Testis (tissue), 2 donors: Measurements from ENCODE around the gene INSR.

Experiments
- POLR2A ChIP-seq: fragments of 450-650 bp; IDR thresholded peaks from one replicate; pipeline ENCODE4 v1.6.1; 2017; ENCODE audit warnings: antibody characterized with exemption, mild to moderate bottlenecking, moderate library complexity
- TF ChIP-seq, protein P1 (sequence below), 3 experiments: fragments of 450-650 bp in 2 of 3; fragments of 200-600 bp in 1 of 3; sonication (generic) in 1 of 3; IDR thresholded peaks; one replicate each; pipeline ENCODE4 v1.5.1; 2016 to 2019; ENCODE audit warnings: antibody characterized with exemption in 3 of 3, mild to moderate bottlenecking in 2 of 3, moderate library complexity in 1 of 3

DNA sequence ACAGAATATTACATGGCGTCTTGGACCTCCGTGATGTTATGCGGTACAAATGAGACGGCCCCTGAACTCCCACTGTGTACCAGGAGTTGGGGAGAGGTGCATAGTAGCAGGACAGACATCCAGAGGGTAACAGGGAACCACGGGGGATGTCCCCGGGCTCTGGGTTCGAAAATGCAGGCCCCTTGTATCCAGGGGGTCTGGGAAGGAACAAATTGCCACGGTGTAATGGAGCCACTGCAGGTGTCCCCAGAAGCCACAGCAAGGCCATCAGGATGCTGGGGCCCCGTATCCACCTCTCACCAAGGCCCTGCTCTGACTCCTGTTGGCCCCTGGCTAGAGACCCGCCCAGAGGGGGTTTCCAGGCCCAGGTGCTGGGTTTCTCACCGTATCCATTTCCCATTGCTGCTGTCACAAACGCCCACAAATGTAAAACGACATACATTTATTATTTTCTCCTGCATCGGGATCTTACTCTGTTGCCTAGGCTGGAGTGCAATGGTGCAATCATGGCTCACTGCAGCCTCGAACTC is 77.8 kb downstream of the INSR start:
- TF ChIP-seq, protein P1, sequence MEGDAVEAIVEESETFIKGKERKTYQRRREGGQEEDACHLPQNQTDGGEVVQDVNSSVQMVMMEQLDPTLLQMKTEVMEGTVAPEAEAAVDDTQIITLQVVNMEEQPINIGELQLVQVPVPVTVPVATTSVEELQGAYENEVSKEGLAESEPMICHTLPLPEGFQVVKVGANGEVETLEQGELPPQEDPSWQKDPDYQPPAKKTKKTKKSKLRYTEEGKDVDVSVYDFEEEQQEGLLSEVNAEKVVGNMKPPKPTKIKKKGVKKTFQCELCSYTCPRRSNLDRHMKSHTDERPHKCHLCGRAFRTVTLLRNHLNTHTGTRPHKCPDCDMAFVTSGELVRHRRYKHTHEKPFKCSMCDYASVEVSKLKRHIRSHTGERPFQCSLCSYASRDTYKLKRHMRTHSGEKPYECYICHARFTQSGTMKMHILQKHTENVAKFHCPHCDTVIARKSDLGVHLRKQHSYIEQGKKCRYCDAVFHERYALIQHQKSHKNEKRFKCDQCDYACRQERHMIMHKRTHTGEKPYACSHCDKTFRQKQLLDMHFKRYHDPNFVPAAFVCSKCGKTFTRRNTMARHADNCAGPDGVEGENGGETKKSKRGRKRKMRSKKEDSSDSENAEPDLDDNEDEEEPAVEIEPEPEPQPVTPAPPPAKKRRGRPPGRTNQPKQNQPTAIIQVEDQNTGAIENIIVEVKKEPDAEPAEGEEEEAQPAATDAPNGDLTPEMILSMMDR (IDR thresholded peaks at IDR 0.05) = no peak
- TF ChIP-seq POLR2A = no peak
